Measurements from ENCODE around the gene TTC23.

GRCh38 chr15:99117111-99117510 lies 132.3 kb downstream of the TTC23 start:
- TF ChIP-seq TEAD4 (IDR thresholded peaks at IDR 0.05) (no peak), EP300 (IDR thresholded peaks at IDR 0.05; ENCODE audit: borderline replicate concordance) (no peak), MAX (IDR thresholded peaks at IDR 0.05) (no peak), REST (IDR thresholded peaks at IDR 0.05; ENCODE audit: low read depth) (no peak)
